ENCODE measurements around the gene DNAH6.

DNA sequence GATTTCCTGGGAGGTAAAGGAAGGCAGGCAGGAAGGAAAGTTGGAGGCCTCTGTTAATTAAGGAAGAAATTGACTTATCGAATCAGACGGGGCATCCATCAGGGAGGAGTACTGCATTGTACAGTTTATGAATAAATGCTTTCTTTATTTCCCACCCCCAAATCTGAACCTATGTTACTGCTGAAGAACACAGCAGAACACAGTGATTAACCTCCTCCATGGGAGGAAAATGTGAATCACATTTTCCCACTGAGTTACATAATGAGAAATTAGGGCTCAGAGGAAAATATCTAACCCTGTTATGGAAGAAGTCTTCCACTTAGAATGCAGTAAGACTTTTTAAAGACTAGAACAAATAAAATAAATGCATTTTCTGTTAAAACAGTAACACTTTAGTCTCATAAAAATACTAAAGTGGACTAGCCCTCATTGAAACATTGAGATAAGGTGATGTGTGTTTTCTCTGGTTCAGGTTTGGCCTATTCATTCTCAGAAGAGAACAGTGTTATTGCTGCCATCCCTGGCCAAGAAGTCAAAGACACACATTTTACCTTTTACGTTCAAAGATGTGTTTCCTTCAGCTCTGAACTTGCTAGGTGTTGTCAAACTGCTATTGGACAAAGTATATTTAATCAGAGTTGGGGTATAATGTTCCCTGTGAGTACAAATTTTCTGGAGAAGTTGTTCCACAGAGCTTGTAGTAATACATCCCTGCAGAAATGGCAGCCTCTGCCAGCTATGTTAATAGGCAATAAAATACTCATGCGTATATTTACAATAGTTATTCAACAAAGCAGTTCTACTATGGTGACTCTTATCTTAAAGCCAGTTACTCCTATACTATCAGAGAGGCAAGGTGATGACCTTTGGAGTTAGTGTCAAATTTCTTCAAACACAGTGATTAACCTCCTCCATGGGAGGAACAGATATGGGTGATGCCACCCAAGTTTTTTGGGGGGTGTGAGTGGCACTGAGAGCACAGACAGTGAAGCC, 11.1 kb downstream of the DNAH6 start:
- TF ChIP-seq POLR2AphosphoS5 (IDR thresholded peaks at IDR 0.05) (no peak), EP300 (IDR thresholded peaks at IDR 0.05) (no peak)
- TF ChIP-seq, protein P1, sequence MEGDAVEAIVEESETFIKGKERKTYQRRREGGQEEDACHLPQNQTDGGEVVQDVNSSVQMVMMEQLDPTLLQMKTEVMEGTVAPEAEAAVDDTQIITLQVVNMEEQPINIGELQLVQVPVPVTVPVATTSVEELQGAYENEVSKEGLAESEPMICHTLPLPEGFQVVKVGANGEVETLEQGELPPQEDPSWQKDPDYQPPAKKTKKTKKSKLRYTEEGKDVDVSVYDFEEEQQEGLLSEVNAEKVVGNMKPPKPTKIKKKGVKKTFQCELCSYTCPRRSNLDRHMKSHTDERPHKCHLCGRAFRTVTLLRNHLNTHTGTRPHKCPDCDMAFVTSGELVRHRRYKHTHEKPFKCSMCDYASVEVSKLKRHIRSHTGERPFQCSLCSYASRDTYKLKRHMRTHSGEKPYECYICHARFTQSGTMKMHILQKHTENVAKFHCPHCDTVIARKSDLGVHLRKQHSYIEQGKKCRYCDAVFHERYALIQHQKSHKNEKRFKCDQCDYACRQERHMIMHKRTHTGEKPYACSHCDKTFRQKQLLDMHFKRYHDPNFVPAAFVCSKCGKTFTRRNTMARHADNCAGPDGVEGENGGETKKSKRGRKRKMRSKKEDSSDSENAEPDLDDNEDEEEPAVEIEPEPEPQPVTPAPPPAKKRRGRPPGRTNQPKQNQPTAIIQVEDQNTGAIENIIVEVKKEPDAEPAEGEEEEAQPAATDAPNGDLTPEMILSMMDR (IDR thresholded peaks at IDR 0.05) = no peak
